Prostate gland (tissue), 2 donors: ENCODE results near the gene IFRD2.

Experiments used
- POLR2A ChIP-seq: fragments of 450-650 bp; IDR thresholded peaks from one replicate; pipeline ENCODE4 v1.6.1; 2016; ENCODE audit warnings: antibody characterized with exemption, mild to moderate bottlenecking
- TF ChIP-seq, protein P1 (sequence below), 4 experiments: fragments of 200-600 bp in 2 of 4; fragments of 450-650 bp in 2 of 4; sonication (generic) in 2 of 4; IDR thresholded peaks; 1 replicate in 3 of 4; 2 replicates in 1 of 4; pipeline ENCODE4 v1.5.1; 2016 to 2019; ENCODE audit warnings: antibody characterized with exemption in 4 of 4, mild to moderate bottlenecking in 2 of 4, moderate library complexity in 2 of 4

DNA sequence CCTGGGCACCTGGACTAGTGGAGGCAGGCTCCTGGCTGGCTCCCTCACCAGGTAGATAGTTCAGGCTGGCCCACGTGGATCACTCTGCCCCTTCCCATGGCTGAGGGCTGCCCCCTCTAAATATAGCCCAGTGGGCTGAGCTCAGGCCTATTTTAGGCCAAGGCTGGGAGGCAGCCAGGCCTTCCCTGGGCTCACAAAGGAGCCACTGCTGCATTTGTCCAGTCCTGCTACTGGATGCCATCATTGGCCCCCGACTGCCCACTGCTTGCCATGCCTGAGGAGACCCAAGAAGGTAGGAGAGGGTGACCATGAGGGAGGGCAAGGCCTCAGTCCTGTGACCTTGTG lies 13.4 kb downstream of the IFRD2 start, which contains the start of gene LSMEM2:
- TF ChIP-seq, protein P1, sequence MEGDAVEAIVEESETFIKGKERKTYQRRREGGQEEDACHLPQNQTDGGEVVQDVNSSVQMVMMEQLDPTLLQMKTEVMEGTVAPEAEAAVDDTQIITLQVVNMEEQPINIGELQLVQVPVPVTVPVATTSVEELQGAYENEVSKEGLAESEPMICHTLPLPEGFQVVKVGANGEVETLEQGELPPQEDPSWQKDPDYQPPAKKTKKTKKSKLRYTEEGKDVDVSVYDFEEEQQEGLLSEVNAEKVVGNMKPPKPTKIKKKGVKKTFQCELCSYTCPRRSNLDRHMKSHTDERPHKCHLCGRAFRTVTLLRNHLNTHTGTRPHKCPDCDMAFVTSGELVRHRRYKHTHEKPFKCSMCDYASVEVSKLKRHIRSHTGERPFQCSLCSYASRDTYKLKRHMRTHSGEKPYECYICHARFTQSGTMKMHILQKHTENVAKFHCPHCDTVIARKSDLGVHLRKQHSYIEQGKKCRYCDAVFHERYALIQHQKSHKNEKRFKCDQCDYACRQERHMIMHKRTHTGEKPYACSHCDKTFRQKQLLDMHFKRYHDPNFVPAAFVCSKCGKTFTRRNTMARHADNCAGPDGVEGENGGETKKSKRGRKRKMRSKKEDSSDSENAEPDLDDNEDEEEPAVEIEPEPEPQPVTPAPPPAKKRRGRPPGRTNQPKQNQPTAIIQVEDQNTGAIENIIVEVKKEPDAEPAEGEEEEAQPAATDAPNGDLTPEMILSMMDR (IDR thresholded peaks at IDR 0.05): no peak
- no peak for TF ChIP-seq POLR2A
